ENCODE results near the gene URB2.

The URB2 gene

GRCh38 chr1:229645324-229645993, 19.4 kb downstream of the URB2 start:
- no peak for DNase-seq (ENCODE audit: low read depth)

- DNase-seq (ENCODE audit: low read depth) = no peak
Observed at GRCh38 chr1:229648406-229648805, 22.4 kb downstream of the URB2 start.

- no peak for DNase-seq (ENCODE audit: low read depth)
Observed at GRCh38 chr1:229650045-229650444, 24.0 kb downstream of the URB2 start.

- no peak for DNase-seq (ENCODE audit: low read depth)
Observed at GRCh38 chr1:229651546-229651945, 25.5 kb downstream of the URB2 start.

GRCh38 chr1:229653420-229653819, 27.4 kb downstream of the URB2 start:
- DNase-seq (ENCODE audit: low read depth) = no peak

GRCh38 chr1:229655781-229656180, 29.7 kb downstream of the URB2 start:
- DNase-seq (ENCODE audit: low read depth) = no peak

- DNase-seq (ENCODE audit: low read depth) = no peak
Observed at GRCh38 chr1:229657993-229658755, 32.1 kb downstream of the URB2 start.

- peak; percentile 45 for DNase-seq (ENCODE audit: low read depth)
Observed at GRCh38 chr1:229661022-229661877, 35.2 kb downstream of the URB2 start.

GRCh38 chr1:229661897-229662296, 35.9 kb downstream of the URB2 start:
- DNase-seq (ENCODE audit: low read depth) = no peak

GRCh38 chr1:229664133-229664689, 38.2 kb downstream of the URB2 start:
- DNase-seq (ENCODE audit: low read depth) = peak; percentile 57

- DNase-seq (ENCODE audit: low read depth) = no peak
Observed at GRCh38 chr1:229665912-229666558, 40.0 kb downstream of the URB2 start.

GRCh38 chr1:229666585-229666984, 40.5 kb downstream of the URB2 start:
- no peak for DNase-seq (ENCODE audit: low read depth)

- no peak for DNase-seq (ENCODE audit: low read depth)
Observed at GRCh38 chr1:229669333-229669732, 43.3 kb downstream of the URB2 start.

GRCh38 chr1:229671310-229671709, 45.3 kb downstream of the URB2 start:
- no peak for DNase-seq (ENCODE audit: low read depth)

- DNase-seq (ENCODE audit: low read depth) = no peak
Observed at GRCh38 chr1:229672246-229672645, 46.2 kb downstream of the URB2 start.

GRCh38 chr1:229674042-229674441, 48.0 kb downstream of the URB2 start:
- no peak for DNase-seq (ENCODE audit: low read depth)

- DNase-seq (ENCODE audit: low read depth) = no peak
Observed at GRCh38 chr1:229675396-229675795, 49.3 kb downstream of the URB2 start.

- DNase-seq (ENCODE audit: low read depth) = no peak
Observed at GRCh38 chr1:229685149-229685548, 59.1 kb downstream of the URB2 start.

GRCh38 chr1:229689273-229689672, 63.2 kb downstream of the URB2 start:
- no peak for DNase-seq (ENCODE audit: low read depth)

GRCh38 chr1:229689904-229690303, 63.9 kb downstream of the URB2 start:
- DNase-seq (ENCODE audit: low read depth) = no peak

GRCh38 chr1:229690662-229691061, 64.6 kb downstream of the URB2 start:
- DNase-seq (ENCODE audit: low read depth) = no peak

GRCh38 chr1:229691362-229691761, 65.3 kb downstream of the URB2 start:
- DNase-seq (ENCODE audit: low read depth) = no peak
